Sigmoid colon (tissue), 4 donors: Measurements from ENCODE around the gene PRCP.

Experiments used
- POLR2A ChIP-seq, 2 donors: fragments of 450-650 bp; IDR thresholded peaks; one replicate each; pipeline ENCODE4 v1.6.1; 2016; ENCODE audit warnings: antibody characterized with exemption in 2 of 2, mild to moderate bottlenecking in 2 of 2, moderate library complexity in 2 of 2
- POLR2AphosphoS5 ChIP-seq, 4 donors: sonication (generic); formaldehyde crosslinking; IDR thresholded peaks; one replicate each; pipeline ENCODE4 v1.6.1; 2017; ENCODE audit warnings: antibody characterized with exemption in 4 of 4
- TF ChIP-seq, protein P1 (sequence below), 4 experiments: fragments of 450-650 bp in 3 of 4; fragments of 200-600 bp in 1 of 4; IDR thresholded peaks; one replicate each; pipeline ENCODE4 v1.5.1; 2016 to 2019; ENCODE audit warnings: antibody characterized with exemption in 4 of 4, mild to moderate bottlenecking in 3 of 4, moderate library complexity in 2 of 4

DNA sequence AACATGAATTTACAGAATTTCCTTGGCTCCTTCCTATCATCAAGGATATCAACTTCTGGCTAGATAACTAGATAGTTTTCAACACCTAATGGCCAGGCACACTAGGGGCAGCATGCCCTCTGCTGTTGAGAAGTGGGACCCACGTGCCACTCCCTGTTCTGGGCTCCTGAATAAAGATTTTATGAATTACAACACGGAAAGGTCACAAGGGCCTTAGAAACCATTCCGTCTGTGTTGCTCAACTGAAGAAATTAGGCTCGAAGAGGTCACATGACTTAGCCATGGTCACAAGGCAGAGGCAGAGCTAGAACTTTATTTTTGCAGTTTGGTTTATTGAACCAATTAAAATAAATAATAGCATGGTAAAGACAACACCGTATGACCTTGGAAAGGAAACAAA lies 36.0 kb downstream of the PRCP start:
- TF ChIP-seq, protein P1, sequence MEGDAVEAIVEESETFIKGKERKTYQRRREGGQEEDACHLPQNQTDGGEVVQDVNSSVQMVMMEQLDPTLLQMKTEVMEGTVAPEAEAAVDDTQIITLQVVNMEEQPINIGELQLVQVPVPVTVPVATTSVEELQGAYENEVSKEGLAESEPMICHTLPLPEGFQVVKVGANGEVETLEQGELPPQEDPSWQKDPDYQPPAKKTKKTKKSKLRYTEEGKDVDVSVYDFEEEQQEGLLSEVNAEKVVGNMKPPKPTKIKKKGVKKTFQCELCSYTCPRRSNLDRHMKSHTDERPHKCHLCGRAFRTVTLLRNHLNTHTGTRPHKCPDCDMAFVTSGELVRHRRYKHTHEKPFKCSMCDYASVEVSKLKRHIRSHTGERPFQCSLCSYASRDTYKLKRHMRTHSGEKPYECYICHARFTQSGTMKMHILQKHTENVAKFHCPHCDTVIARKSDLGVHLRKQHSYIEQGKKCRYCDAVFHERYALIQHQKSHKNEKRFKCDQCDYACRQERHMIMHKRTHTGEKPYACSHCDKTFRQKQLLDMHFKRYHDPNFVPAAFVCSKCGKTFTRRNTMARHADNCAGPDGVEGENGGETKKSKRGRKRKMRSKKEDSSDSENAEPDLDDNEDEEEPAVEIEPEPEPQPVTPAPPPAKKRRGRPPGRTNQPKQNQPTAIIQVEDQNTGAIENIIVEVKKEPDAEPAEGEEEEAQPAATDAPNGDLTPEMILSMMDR (IDR thresholded peaks at IDR 0.05), result peak in 2 of 4 experiments; percentile 32 to 38
- TF ChIP-seq POLR2AphosphoS5 (IDR thresholded peaks at IDR 0.05), result peak in 1 of 4 donors; percentile 37
- TF ChIP-seq POLR2A (IDR thresholded peaks at IDR 0.05), result no peak
